Astrocyte of the cerebellum (primary cell): ENCODE results near the gene ACAP2.
A peak's percentile ranks its signal among the peaks of the same experiment; 100 is the strongest.

Experiments used
- DNase-seq: peaks from one replicate; pipeline ENCODE4 v3.0.0-alpha.2; 2011; ENCODE audit warnings: low read depth
- H3K4me3 ChIP-seq: 2 replicates; pipeline ENCODE4 v1.5.1; 2011; ENCODE audit warnings: mild to moderate bottlenecking, low read depth, low read length, moderate library complexity
- CTCF ChIP-seq: IDR thresholded peaks from 2 replicates; pipeline ENCODE4 v1.5.1; 2012; ENCODE audit warnings: low read length, low read depth, moderate library complexity, mild to moderate bottlenecking; ENCODE audit errors: missing control alignments
- in situ Hi-C: cut with HindIII; loops from 2 replicates; pipeline ENCODE4 v1.10.0; 2017; ENCODE audit warnings: low sequenced_read_pairs

ACAP2 gene

DNA sequence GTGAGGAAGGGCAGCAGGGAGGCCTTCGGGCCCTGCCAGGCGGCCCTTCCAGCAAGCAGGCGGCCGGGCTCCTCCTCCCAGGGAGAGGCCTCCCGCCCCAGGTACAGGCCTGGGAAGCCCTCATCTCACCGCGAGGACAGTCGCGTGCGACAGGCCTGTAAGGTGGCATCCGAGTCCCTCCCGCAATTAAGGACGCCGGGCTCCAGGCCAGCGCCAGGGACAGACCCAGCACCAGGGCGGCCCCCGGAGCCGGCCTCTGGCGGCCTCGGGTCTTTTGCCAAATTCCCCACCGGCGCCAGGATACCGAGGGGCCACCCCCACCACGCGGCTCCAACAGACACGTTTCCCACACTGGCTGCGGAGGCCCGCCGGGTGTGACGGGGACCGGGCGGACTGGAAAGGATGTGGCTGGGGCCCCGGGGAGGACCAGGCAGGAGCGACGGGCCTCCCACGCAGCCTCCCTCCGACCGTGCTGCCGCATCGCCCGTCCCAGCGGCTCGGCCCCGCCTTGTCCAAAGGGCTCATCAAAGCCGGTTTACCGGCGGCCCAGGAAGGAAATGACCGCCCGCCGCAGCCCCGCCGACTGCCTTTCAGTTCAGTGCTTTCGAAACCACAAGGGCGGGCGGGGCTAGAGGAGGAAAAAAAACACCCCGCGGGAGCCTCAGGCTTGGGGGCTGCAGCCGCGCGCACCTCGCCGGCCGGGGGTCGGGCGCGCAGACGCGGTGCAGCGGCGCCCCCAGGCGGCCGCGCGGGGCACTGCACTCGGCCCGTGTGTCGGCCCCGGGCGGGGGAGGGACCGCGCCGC lies 183.1 kb downstream of the ACAP2 start:
- peak; percentile 88 for DNase-seq
- H3K4me3 ChIP-seq = peak overlapping the region; percentile 48
- in situ Hi-C loops = loop anchor here (5.0 kb wide), 2 partner anchors 137 to 577 kb away; no protein-coding TSS in a partner anchor
- TF ChIP-seq CTCF = peak; percentile 12

GRCh38 chr3:195259154-195259474 lies 183.7 kb downstream of the ACAP2 start:
- in situ Hi-C loops = loop anchor here (5.0 kb wide), 2 partner anchors 137 to 577 kb away; no protein-coding TSS in a partner anchor
- no peak for DNase-seq
- peak overlapping the region; percentile 28 for H3K4me3 ChIP-seq
- TF ChIP-seq CTCF = no peak

DNA sequence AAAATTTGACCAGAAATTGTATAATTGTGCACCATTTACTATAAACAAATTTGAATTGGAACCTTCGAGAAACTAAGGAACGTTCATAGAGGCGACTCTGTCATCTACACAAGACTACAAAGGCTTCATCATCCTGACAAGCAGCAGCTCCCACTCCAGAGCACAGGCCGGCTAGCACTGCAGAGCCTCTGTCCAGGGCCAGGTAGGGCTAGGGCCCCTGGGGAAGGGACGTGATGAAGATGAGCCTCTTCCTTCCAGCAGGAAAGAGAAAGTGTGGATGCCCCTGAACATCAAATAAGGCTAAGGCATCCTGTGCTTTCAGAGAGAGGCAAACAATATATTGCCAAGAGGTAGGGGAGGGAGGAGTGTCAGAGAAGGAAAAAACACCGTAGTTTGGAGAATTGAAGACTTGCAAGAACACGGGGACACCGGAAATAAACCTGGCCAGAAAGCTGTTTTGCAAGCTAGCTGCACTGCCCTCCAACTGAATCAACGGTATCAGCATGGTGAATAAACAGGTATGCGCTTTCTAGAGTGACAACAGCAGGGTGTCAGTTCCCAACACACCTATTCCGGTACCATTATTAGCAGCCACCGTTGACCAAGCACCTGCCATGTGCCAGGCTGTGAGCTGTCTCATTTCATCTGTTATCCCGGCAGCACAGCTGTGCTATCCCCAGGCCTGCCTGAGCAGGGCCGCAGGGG lies 184.2 kb downstream of the ACAP2 start:
- in situ Hi-C loops = loop anchor here (5.0 kb wide), 2 partner anchors 136 to 576 kb away; no protein-coding TSS in a partner anchor
- no peak for TF ChIP-seq CTCF
- DNase-seq = no peak
- no peak overlapping the region for H3K4me3 ChIP-seq

- no peak overlapping the region for H3K4me3 ChIP-seq
- DNase-seq = no peak
- in situ Hi-C loops = loop anchor here (5.0 kb wide), 2 partner anchors 135 to 575 kb away; no protein-coding TSS in a partner anchor
- TF ChIP-seq CTCF = no peak
These were observed 185.1 kb downstream of the ACAP2 start for GRCh38 chr3:195257454-195258448.

- in situ Hi-C loops = loop anchor here (5.0 kb wide), 2 partner anchors 135 to 575 kb away; no protein-coding TSS in a partner anchor
These were observed 186.0 kb downstream of the ACAP2 start for GRCh38 chr3:195256639-195257453.

More at GRCh38 chr3:195256639-195257453, 186.0 kb downstream of the ACAP2 start:
- DNase-seq = no peak
- TF ChIP-seq CTCF = no peak
- H3K4me3 ChIP-seq = no peak overlapping the region
